GM12875 (cell line): ENCODE data around the gene AP3D1.

Experiments
- H3K4me3 ChIP-seq: one replicate; pipeline ENCODE4 v1.5.1; 2011; ENCODE audit warnings: low read depth, low read length, control low read depth
- TF ChIP-seq, protein P1 (sequence below): IDR thresholded peaks from 2 replicates; pipeline ENCODE4 v1.5.1; 2011; ENCODE audit warnings: low read depth, mild to moderate bottlenecking, control low read depth, inconsistent platforms, low read length, moderate library complexity, borderline replicate concordance; ENCODE audit not compliant: insufficient read depth

The AP3D1 gene

DNA sequence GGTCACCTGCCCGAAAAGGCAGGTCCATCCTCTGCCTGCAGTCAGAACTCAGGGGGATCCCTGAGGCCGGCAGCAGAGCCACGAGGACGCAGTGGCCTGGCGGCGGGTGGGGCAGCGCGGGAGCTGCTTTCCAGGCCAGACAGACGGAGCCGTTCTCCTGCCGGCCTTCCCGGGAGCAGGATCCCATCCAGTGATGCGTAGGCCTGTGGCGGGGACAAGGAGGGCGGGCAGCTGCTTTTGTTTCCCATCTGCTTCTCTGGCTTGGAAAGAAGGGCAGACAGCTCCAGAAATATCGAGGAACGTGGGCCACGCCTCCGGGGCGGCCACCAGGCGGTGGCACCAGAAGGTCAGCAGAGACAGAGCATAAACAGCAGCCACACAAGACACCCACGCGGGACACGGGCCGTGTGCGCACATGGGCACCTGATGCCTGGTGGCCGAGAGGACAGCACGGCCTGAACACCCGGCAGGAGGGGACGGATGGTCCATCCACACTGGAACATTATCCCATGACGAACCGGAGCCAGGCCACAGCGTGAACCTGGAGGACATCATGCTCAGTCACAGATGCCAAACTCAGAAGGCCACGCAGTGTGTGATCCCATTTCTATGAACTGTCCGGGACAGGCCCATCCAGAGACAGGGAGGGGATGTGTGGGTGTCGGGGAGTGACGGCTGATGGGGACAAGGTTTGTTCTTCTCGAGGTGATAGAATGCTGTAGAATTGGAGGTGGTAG lies 86.4 kb downstream of the AP3D1 start:
- H3K4me3 ChIP-seq: no peak overlapping the region
- TF ChIP-seq, protein P1, sequence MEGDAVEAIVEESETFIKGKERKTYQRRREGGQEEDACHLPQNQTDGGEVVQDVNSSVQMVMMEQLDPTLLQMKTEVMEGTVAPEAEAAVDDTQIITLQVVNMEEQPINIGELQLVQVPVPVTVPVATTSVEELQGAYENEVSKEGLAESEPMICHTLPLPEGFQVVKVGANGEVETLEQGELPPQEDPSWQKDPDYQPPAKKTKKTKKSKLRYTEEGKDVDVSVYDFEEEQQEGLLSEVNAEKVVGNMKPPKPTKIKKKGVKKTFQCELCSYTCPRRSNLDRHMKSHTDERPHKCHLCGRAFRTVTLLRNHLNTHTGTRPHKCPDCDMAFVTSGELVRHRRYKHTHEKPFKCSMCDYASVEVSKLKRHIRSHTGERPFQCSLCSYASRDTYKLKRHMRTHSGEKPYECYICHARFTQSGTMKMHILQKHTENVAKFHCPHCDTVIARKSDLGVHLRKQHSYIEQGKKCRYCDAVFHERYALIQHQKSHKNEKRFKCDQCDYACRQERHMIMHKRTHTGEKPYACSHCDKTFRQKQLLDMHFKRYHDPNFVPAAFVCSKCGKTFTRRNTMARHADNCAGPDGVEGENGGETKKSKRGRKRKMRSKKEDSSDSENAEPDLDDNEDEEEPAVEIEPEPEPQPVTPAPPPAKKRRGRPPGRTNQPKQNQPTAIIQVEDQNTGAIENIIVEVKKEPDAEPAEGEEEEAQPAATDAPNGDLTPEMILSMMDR: no peak

DNA sequence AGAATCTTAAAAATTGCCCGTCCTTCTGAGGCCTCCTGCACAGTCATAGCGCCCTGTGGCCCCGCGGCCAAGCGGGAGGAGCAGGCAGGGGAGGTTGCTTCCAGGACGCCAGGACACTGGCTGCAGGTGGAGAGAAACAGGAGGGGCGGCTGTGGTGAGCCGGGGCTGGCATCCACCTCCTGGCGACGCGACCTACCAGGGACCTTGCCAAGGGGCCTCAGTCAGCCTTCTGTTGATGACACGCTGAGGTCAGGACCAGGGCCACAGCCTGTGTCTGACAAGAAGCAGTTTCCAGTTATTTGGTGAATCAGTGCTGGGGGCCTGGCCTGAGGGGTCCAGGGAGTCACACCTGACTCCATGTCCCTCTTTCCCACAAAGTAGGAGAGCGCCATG lies 87.0 kb downstream of the AP3D1 start:
- H3K4me3 ChIP-seq: no peak overlapping the region
- TF ChIP-seq, protein P1: no peak

DNA sequence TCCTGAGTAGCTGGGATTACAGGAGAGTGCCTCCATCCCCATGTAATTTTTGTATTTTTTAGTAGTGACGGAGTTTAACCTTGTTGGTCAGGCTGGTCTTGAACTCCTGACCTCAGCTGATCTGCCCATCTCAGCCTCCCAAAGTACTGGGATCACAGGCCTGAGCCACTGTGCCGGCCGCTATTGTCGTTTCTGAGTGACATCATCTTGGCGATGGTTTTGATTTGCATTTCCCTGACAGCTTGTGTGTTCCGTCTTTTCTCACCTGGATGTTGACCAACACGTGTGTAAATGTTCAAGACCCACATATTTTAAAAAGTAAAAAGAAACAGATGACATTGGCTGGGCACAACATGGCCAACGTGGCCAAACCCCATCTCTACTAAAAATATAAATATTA lies 87.5 kb downstream of the AP3D1 start:
- TF ChIP-seq, protein P1: no peak
- H3K4me3 ChIP-seq: no peak overlapping the region

DNA sequence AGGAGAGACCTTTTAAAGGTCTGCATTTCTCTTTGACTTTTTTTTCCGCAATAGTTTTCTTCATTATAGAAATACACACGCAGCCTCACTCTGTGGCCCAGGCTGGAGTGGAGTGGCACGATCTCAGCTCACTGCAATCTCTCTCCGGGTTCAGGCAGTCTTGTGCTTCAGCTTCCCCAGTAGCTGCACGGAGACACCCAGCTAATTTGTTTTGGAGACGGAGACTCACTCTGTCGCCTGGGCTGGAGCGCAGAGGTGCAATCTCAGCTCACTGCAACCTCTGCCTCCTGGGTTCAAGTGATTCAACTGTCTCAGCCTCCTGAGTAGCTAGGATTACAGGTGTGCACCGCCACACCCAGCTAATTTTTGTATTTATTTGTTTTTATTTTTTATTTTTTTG lies 88.6 kb downstream of the AP3D1 start:
- TF ChIP-seq, protein P1: no peak
- H3K4me3 ChIP-seq: no peak overlapping the region

DNA sequence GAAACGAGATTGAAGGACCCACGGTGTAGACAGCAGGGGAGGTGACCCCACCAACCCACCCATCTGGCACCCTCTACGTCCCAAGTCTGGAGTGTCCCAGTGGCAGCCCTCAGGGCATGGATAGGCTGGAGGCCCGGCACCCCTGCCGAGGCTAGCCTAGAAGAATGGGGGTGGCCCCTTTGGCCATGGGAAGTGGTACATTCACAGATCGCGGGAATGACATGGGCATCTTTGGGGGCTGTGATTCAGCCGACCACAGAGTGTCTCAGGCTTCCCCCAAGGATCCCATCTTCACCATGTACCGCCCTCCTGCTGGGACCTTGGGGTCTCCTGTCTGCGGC lies 89.0 kb downstream of the AP3D1 start:
- TF ChIP-seq, protein P1: no peak
- H3K4me3 ChIP-seq: peak overlapping the region; percentile 54

DNA sequence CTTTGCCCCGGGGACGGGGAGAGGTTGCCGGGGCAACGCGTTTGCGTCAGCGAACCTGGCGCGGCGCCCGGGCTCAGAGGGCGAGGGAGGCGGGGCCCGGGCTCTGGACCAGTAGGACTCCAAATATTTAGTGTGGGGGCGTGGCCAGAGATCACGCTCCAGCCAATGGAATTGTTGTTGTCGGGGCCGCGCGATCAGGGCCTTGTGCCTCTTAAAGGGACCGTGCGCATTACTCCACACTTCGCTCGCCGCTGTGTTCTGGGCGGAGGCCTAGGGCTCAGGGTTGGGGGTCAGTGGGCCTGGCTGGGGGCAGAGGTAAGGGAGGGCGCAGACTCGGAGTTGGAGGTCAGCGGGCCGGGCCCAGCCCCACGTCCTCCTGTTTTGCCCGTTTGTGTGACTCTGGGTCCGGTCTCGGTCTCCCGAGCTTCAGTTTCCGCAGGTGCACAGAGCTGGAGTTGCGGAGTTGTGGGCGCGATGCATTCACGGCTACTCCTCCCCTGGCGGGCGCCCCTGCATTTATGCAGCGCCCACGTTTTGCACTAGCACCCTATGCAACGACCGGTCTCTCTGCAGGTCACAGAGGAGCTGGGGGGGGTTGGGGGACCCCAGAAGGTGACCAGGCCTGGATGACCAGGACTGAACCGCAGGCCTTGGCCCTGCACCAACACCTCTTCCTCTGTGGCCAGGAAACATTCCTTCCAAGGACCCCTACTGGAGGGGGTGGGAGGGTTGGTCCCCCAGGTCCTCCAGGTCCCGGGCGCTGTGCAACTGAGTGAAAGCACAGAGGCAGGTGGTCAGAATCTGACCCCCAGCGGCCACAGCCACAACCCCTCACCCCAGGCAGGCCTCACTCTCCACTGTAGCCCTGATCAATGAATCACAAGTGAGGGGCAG lies 89.6 kb downstream of the AP3D1 start:
- peak overlapping the region; percentile 54 for H3K4me3 ChIP-seq
- TF ChIP-seq, protein P1: no peak
